Gastroesophageal sphincter (tissue), 4 donors: ENCODE measurements around the gene MLLT3. TPM values are rescaled to one million over a fixed set of nuclear protein-coding genes. Genes with fewer than 3 reads are reported as not detected.

ENCODE experiments used
- ATAC-seq: fragments of 150-250 bp; one replicate; pipeline ENCODE4 v1.9.1; 2016; ENCODE audit warnings: mild to moderate bottlenecking, moderate library complexity
- H3K27ac ChIP-seq, 4 donors: fragments of 200-600 bp; sonication (generic) in 3 of 4; 1 replicate in 3 of 4; 2 replicates in 1 of 4; pipeline ENCODE4 v1.5.1; 2016 to 2019
- H3K27me3 ChIP-seq: fragments of 200-600 bp; sonication (generic); one replicate; pipeline ENCODE4 v1.5.1; 2019
- H3K36me3 ChIP-seq, 2 donors: fragments of 200-600 bp; sonication (generic); one replicate each; pipeline ENCODE4 v1.5.1; 2019; ENCODE audit warnings: control low read depth in 1 of 2
- H3K4me1 ChIP-seq, 3 donors: fragments of 200-600 bp; sonication (generic); 1 replicate in 2 of 3; 2 replicates in 1 of 3; pipeline ENCODE4 v1.5.1; 2016 to 2019; ENCODE audit warnings: control low read depth in 2 of 3
- H3K4me3 ChIP-seq, 2 donors: fragments of 200-600 bp; sonication (generic); one replicate each; pipeline ENCODE4 v1.5.1; 2019; ENCODE audit warnings: mild to moderate bottlenecking in 1 of 2, moderate library complexity in 1 of 2
- H3K9me3 ChIP-seq, 3 donors: fragments of 200-600 bp; sonication (generic); one replicate each; pipeline ENCODE4 v1.5.1; 2017 to 2019; ENCODE audit warnings: control low read depth in 2 of 3
- EP300 ChIP-seq: sonication (generic); formaldehyde crosslinking; IDR thresholded peaks from one replicate; pipeline ENCODE4 v1.6.1; 2017; ENCODE audit warnings: antibody characterized with exemption, mild to moderate bottlenecking
- POLR2A ChIP-seq, 2 donors: fragments of 450-650 bp; IDR thresholded peaks; one replicate each; pipeline ENCODE4 v1.6.1; 2017; ENCODE audit warnings: antibody characterized with exemption in 2 of 2, mild to moderate bottlenecking in 2 of 2, moderate library complexity in 1 of 2
- POLR2AphosphoS5 ChIP-seq: sonication (generic); formaldehyde crosslinking; IDR thresholded peaks from one replicate; pipeline ENCODE4 v1.6.1; 2017; ENCODE audit warnings: antibody characterized with exemption
- WGBS, 2 donors: methylation state at CpG; one replicate each; pipeline ENCODE4 v1.1.5; 2018; ENCODE audit warnings: low coverage in 1 of 2; 5-methylcytosine and 5-hydroxymethylcytosine counted together
- total RNA-seq, 4 donors: library from RNA; depleted of rRNA; stranded (reverse); fragments of >200 nt; gene quantifications; one replicate each; pipeline ENCODE4 v1.1.0, GENCODE V29; 2016
- TF ChIP-seq, protein P1 (sequence below), 4 experiments: fragments of 200-600 bp in 2 of 4; fragments of 450-650 bp in 2 of 4; sonication (generic) in 1 of 4; IDR thresholded peaks; one replicate each; pipeline ENCODE4 v1.5.1; 2017 to 2019; ENCODE audit warnings: antibody characterized with exemption in 4 of 4, mild to moderate bottlenecking in 2 of 4, moderate library complexity in 2 of 4

Gene MLLT3
- total RNA-seq, 4 donors from 2014 or later = 21.2 to 37.2 (median 29.6) TPM

DNA sequence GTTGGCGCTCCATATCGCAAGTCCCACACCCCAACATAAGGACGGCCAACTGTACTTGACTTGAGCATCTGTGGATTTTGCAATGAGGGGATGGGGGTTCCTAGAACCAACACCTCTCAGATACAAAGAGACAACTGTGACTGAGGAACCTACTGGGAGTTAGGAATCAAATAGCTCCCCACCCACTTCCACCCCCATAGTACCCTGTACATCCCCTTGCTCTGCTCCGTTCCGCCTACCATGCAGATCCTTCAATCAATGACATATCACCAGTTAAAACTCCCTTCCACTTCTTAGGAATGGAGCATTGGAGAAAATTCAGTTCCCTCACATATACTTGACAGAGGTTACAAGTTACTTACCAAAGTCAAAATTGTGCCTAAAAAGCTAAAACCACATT, 140.9 kb downstream of the MLLT3 start:
- TF ChIP-seq POLR2AphosphoS5 (no peak), POLR2A (IDR thresholded peaks at IDR 0.05) (no peak), EP300 (no peak)
- TF ChIP-seq, protein P1, sequence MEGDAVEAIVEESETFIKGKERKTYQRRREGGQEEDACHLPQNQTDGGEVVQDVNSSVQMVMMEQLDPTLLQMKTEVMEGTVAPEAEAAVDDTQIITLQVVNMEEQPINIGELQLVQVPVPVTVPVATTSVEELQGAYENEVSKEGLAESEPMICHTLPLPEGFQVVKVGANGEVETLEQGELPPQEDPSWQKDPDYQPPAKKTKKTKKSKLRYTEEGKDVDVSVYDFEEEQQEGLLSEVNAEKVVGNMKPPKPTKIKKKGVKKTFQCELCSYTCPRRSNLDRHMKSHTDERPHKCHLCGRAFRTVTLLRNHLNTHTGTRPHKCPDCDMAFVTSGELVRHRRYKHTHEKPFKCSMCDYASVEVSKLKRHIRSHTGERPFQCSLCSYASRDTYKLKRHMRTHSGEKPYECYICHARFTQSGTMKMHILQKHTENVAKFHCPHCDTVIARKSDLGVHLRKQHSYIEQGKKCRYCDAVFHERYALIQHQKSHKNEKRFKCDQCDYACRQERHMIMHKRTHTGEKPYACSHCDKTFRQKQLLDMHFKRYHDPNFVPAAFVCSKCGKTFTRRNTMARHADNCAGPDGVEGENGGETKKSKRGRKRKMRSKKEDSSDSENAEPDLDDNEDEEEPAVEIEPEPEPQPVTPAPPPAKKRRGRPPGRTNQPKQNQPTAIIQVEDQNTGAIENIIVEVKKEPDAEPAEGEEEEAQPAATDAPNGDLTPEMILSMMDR (IDR thresholded peaks at IDR 0.05) = no peak
- Histone ChIP-seq H3K36me3 (no peaks in the 10 kb centered on the region), H3K4me3 (no peak overlapping the region), H3K27me3 (no peaks in the 10 kb centered on the region), H3K4me1 (peaks cover 2 to 24% (median 3%) of the 10 kb centered on the region in 3 donors), H3K27ac (no peak overlapping the region), H3K9me3 (no peaks in the 10 kb centered on the region)
- no peak for ATAC-seq
- 98 to 100% methylated on average over 5 of the region's 5 CpGs for WGBS, 2 donors

DNA sequence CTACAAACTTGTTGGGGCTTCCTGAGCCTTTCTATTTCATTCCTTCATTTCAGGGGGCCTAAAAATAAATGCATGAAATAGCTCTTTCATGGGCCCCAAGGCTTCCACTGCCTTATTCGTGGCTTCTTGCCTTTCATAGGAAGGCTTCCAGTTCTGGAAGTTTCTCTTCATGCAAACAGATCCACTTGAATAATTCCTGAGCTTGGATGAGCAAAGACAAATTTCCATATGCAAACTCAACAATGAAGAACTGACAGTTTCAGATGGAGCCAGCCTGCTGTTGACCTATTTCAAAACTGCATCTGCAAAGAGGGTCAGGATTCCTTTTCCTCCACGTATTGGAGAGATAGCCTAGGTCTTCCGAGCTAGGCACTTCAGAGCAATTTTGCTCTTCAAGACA, 142.1 kb downstream of the MLLT3 start:
- 81 to 100% methylated on average over 1 to 3 of the region's 3 CpGs for WGBS, 2 donors
- no peaks in the 10 kb centered on the region for H3K36me3 ChIP-seq
- H3K9me3 ChIP-seq = no peaks in the 10 kb centered on the region
- ATAC-seq = no peak
- no peak overlapping the region for H3K4me3 ChIP-seq
- peaks cover 2 to 34% (median 3%) of the 10 kb centered on the region in 3 donors for H3K4me1 ChIP-seq
- no peaks in the 10 kb centered on the region for H3K27me3 ChIP-seq
- TF ChIP-seq POLR2AphosphoS5 = no peak
- no peak for TF ChIP-seq EP300
- TF ChIP-seq, protein P1 (IDR thresholded peaks at IDR 0.05) = no peak
- no peak for TF ChIP-seq POLR2A (IDR thresholded peaks at IDR 0.05)
- H3K27ac ChIP-seq = no peak overlapping the region

DNA sequence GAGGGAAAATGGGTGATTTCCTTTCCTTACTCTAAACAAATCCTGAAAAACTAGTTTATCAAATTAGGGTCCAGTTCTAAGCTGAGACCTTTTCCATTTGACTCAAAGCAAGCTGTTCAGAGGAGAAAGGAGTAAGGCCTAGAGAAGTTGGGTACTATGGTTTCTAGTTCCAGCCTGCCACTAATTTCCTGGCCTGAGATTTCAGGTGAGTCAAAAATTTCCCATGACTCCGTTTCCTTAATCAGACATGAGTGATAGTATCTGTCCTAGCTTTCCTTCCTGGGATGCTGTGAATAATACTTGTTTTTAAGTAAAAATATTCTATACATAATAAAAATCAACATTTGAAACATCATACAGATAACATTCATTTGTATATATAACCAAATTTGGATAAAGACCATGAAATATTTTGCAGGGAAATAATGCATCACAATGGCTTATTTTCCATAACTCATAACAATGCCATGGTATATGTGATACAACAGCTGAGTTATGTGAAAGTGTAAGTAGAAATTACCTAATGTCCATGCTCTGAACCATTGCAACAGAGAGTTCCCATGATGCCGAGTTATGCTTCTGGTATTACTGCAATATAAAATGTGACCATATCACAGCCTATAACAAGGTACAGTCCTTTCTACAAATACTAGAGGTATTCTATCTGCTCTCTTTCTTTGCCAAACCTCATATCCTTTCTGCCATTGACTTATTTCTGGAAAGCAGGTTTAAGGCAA, 142.7 kb downstream of the MLLT3 start:
- H3K27me3 ChIP-seq = no peaks in the 10 kb centered on the region
- TF ChIP-seq POLR2A (IDR thresholded peaks at IDR 0.05) = no peak
- TF ChIP-seq, protein P1 (IDR thresholded peaks at IDR 0.05) = no peak
- TF ChIP-seq EP300 = no peak
- TF ChIP-seq POLR2AphosphoS5 = no peak
- no peaks in the 10 kb centered on the region for H3K36me3 ChIP-seq
- no peak overlapping the region for H3K27ac ChIP-seq
- no peaks in the 10 kb centered on the region for H3K9me3 ChIP-seq
- no peak for ATAC-seq
- peaks cover 2 to 34% (median 3%) of the 10 kb centered on the region in 3 donors for H3K4me1 ChIP-seq
- WGBS, 2 donors = 97 to 100% methylated on average over 2 of the region's 2 CpGs
- no peak overlapping the region for H3K4me3 ChIP-seq

DNA sequence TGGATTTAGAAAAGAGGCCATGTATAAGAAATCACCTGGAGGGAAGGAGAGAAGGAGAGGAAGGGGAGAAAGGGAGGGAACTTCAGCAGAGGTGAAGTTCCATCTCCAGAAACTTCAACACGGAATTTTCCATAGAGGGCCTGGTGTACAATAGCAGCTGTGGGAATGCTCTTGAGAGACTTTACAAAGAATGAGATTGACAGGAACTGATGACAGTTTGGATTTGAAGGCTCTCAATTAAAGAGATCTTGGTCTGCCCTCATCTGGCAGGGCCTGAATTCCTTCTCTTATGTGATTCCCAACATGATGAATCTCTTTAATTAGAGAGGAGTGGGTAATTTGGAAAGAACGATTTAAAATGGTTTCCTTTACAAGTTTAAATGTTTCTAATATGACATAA, 143.5 kb downstream of the MLLT3 start:
- no peaks in the 10 kb centered on the region for H3K36me3 ChIP-seq
- H3K9me3 ChIP-seq = no peaks in the 10 kb centered on the region
- H3K27me3 ChIP-seq = no peaks in the 10 kb centered on the region
- ATAC-seq = no peak
- H3K27ac ChIP-seq = no peak overlapping the region
- WGBS, 2 donors = 69 to 73% methylated on average over 2 of the region's 2 CpGs
- H3K4me3 ChIP-seq = no peak overlapping the region
- TF ChIP-seq EP300 (no peak), POLR2A (IDR thresholded peaks at IDR 0.05) (no peak)
- H3K4me1 ChIP-seq = peaks cover 2 to 42% (median 3%) of the 10 kb centered on the region in 3 donors

DNA sequence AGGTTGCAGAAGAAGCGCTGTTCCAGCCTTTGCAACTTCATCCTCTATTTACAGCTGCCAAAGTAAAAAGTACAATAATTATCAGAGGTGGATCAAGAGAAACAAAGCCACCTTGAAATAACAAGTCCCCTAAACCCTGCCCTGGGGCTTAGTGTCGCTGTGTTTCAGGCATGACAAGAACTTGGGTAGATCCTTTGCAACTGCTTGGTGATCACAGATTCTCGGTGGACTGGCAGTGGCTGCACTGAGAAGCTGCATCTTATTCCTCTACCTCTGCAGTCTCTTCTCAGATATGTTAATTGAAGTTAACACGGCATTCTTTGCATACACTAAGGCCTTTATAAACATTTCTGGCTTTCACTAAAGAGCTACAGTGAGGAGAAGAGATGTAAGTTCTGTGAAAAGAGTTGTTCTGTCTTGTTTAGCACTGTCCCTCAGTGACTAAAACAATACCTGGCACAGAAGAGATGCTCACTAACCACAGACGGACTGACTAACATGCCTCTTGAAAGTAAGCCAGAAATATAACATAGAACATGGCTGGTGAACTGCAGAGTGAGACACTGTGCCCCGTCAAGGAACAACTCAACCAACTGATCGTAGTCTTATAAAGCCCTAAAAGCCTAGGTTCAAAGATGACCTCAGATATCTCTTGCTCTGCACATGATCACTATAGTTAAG, 144.2 kb downstream of the MLLT3 start:
- H3K36me3 ChIP-seq = no peaks in the 10 kb centered on the region
- TF ChIP-seq EP300 = no peak
- no peak for TF ChIP-seq POLR2AphosphoS5
- no peak for TF ChIP-seq POLR2A (IDR thresholded peaks at IDR 0.05)
- TF ChIP-seq, protein P1 (IDR thresholded peaks at IDR 0.05) = no peak
- peaks cover 2 to 49% (median 6%) of the 10 kb centered on the region in 3 donors for H3K4me1 ChIP-seq
- no peak overlapping the region for H3K4me3 ChIP-seq
- no peaks in the 10 kb centered on the region for H3K9me3 ChIP-seq
- no peaks in the 10 kb centered on the region for H3K27me3 ChIP-seq
- no peak overlapping the region for H3K27ac ChIP-seq
- 78 to 86% methylated on average over 4 to 7 of the region's 7 CpGs for WGBS, 2 donors
- ATAC-seq = no peak
